Subcutaneous adipose tissue (tissue), 4 donors: ENCODE measurements around the gene COX17. TPM values are rescaled to one million over a fixed set of nuclear protein-coding genes. Genes with fewer than 3 reads are reported as not detected.

Experiments
- CTCF ChIP-seq: fragments of 450-650 bp; IDR thresholded peaks from one replicate; pipeline ENCODE4 v1.5.1; 2016; ENCODE audit warnings: low read depth, mild to moderate bottlenecking, control low read depth, antibody characterized with exemption, moderate library complexity
- total RNA-seq, 4 donors: library from RNA; depleted of rRNA; stranded (reverse); fragments of >200 nt; gene quantifications; one replicate each; pipeline ENCODE4 v1.1.0, GENCODE V29; 2016

Gene COX17
- total RNA-seq, 4 donors from 2014 or later, result 17.9 to 86.4 (median 23.0) TPM

GRCh38 chr3:119683421-119683820 lies 6.2 kb upstream of the COX17 start:
- no peak for TF ChIP-seq CTCF

GRCh38 chr3:119681279-119681678 lies 4.1 kb upstream of the COX17 start:
- TF ChIP-seq CTCF, result no peak

GRCh38 chr3:119679874-119680273 lies 2.7 kb upstream of the COX17 start:
- TF ChIP-seq CTCF, result no peak

- no peak for TF ChIP-seq CTCF
Measured at GRCh38 chr3:119677641-119677934, 382 bp upstream of the COX17 start.

GRCh38 chr3:119676020-119676419 lies 1.2 kb downstream of the COX17 start:
- no peak for TF ChIP-seq CTCF

GRCh38 chr3:119675188-119675874 lies 1.9 kb downstream of the COX17 start:
- TF ChIP-seq CTCF, result no peak

GRCh38 chr3:119673875-119674274 lies 3.3 kb downstream of the COX17 start:
- TF ChIP-seq CTCF, result no peak

GRCh38 chr3:119672776-119673175 lies 4.4 kb downstream of the COX17 start:
- TF ChIP-seq CTCF, result no peak
